Dermis blood vessel endothelial cell (primary cell): ENCODE data around the gene CAPN8. TPM values are rescaled to one million over a fixed set of nuclear protein-coding genes. Genes with fewer than 3 reads are reported as not detected.

ENCODE experiments used
- DNase-seq: peaks from one replicate; pipeline ENCODE4 v3.0.0; 2010
- total RNA-seq: library from RNA; depleted of rRNA; stranded (reverse); fragments of >200 nt; gene quantifications from 2 replicates; pipeline ENCODE4 v1.2.3, GENCODE V29; 2014

The CAPN8 gene
- total RNA-seq, 1 donor from 2014 or later, result not detected

DNA sequence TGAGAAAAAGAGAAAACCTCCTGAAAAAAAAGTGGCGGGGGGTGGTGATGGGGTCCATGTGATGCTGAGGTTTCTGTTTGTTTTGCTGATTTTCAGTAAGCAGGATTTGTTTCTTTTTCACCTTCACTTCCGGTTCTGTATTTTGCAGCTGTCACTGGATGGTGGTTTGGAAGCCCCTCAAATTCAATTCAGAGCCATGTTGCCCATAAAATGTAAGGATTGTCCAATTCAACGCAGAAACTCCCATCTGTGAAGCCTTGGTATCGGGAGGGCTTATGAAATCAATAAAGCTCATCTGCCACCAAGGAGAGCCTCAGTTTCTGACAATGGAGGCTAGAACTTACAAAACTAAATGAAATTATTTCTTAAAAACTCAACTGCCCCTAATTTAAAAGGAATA lies 12.1 kb downstream of the CAPN8 start:
- no peak for DNase-seq

DNA sequence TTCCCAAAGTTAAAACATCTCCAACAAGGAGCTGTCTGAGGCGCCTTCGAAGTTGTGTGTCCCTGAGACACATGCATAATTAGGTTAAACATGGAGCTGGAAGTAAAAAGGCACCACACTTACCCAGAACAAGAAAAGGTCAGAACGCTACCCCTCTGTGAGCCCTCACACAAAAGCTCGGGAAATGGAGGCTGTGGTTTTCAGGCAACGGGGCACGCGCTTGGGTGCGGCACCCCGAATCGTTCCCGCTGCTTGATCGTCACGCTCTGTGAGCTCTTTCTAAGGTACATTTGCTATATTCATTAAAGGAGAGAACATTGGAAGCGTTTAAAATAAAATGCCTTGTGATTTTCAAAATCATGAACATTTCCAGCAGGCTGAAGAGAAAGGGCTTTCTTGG lies 12.5 kb downstream of the CAPN8 start:
- no peak for DNase-seq

DNA sequence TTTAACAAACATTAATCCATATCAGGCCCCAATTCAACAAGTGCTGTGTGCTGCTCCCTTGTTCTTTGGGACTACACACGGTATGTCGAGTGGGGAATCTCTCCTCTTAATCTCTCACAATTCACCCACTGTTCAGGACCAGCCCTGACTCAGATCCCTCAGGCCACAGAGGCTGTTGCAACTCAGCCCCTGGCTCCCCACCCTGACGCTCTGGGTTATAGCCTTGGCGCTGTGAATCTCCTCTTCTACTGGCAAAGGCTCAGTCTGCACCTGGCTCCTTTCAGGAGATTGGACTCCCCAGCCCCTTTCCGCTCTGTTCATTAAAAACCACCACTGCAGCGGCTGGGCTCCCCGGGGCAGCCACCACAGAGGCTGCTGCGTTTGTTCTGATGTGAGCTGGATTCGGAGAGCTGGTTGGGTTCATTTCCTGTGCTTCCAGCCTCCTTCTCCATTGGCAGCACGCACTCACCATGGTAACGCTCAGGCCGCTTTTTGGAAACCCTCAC lies 13.0 kb downstream of the CAPN8 start:
- no peak for DNase-seq

DNA sequence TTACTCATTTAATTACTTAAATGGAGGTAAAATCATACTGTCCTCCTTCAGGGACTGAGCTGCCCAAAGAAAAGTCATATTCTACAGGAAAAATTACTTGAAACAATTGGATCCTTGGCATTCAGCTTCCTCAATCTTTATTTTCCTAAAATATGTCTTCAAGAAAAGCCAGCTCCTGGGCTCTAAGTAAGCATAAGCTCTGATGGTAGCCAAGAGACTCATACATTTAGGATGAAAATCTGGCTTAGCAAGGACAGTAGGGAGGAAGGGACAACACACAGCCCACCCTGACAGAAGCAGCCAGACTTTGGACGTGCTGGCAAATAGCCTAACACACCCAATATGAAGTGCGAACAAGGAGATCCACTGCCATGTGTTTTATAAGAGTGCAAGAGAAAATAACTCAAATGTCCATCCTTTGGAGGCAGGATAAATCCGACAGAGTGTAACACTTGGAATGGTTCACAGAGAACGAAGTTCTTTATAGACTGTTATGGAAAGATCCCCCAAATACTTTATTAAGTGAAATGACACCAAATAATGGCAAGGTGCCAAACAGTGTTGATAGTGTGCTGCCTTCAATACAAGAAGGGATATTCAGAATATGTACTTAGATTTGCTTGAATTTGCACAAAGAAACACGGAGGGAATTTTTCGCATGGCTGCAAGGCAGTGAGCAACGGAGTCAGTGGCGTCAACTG lies 14.1 kb downstream of the CAPN8 start:
- DNase-seq, result no peak

DNA sequence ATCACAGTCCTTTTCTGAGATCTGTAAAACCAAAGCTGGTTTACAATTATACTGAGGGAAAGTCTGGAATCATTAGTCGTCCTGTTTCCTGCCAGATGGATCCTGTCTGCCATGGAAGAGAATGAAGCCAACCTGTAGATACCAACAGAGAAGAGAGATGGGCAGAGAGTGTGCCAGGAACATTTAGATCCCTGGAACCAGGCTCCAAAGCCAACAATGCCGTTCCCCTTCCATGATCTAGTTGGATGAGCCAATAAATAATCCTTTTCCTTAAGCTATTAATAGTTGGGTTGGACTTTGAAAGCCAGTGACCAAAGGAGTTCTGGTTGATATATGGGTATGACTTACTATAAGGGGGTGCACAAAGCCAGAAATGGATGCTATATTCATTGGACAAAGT lies 15.0 kb downstream of the CAPN8 start:
- no peak for DNase-seq

DNA sequence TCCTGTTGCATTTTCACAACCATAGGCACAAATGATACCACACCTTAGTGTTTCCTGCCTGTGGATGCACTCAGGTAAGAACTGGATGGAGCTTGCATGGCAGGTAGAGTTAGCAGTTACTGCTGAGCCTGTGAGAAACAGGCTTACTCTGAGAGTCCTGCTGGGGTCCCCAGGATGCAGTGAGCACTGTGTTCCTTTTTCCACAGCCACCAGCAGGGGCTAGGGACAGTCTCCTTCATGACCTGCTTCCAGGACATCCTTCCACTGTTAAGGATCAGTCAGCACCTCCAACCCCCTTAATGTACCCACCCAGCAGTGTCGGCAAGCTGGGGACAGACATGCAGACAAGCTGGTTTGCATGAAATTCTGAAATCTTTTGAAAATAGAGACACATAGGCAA lies 16.3 kb downstream of the CAPN8 start:
- DNase-seq, result no peak

DNA sequence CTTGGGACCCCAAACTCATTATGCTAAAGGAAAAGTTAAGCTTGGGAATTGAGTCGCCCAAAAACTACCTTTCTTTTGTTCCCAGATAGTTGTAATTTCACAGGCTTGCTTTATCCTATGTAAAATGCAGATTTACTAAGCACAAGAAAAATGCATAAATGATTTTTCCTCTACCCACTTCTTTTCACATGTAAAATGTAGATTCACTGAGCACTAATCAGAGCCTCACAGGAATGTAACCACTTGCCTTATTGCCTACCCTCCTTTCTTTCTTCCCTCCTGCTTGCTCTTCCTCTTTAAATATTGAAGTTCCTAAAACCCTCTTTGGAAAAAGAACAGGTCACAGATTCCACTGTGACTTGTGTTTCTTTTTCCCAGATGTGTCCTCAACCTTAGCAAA lies 18.3 kb downstream of the CAPN8 start:
- no peak for DNase-seq

DNA sequence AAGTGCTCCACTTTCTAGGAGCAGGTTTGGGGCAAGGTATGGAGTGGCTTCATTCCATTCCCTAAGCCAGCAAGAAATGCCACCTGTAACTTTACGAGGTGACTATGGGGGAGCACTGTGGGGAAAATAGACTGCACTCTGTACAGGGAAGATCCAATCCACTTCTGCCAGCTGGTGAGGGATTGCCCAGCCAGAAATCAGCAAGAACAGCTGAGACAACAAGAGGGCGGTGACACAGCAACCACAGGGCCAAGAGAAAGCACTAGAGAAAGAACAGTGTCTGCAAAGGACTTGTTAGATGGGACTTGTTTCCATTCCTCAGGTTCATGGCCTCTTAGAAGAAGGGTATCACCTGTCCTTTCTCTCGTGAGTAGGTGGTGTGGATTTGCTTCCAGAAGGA lies 19.6 kb downstream of the CAPN8 start:
- no peak for DNase-seq

DNA sequence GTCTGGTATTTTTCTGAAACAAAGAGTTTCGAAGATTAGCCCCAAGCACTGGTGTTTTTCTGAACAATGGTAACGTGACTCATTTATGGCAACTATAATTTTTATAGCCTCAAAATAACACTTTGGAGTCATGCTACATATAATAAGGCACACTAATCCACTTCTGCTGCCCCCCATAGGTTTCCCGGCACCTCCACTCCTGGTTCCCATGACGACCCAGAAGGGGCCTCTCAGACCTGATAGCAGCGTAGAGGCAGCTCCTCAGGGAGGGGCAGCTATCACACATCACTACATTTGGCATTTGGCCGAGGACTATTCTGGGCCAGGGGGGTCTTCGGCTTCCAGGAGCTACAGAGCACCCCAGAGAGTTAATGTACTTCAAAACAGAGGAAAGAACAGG lies 23.3 kb downstream of the CAPN8 start:
- no peak for DNase-seq

DNA sequence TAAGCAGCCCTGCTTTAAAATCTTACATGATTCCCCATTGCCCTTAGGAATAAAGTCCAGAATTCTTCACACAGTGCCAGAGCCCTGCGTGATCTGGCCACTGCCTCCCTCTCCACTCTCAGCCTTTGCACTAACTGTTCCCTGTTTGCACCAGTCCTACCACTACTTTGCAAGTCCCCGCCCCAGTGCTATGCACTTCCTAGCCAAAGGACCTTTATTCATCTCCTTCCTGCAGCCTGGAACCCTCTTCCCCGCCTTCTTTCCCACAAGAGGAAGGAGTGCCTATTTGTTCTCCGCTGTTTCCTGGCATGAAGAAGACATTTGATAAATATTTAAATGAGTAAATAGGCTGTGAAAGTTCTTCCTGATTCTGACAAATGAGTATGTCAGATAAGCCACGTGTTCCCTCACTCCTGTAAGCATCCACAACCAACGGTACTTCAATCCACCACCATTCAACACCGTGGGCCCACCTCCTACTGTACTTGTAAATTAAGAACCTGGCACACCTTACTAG lies 23.9 kb downstream of the CAPN8 start:
- no peak for DNase-seq

DNA sequence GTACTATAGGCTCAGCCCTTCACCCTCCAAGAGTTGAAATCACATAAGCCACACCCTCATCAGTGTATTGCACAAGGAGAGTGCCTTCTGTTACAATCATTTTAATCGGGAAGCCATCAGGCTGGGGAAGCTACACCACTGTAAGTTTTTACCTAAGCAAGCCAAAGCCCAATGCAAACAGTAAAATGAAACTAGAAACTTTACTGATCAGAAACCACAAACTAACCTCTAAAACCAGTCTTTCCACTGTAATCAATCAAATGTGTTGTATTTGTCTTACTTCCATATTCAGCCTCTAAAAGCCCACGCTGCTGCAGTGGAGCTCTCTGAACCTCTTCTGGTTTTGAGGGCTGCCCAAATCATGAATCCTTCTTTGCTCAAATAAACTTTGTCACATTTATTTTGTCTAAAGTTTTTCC lies 26.2 kb downstream of the CAPN8 start:
- DNase-seq, result no peak

DNA sequence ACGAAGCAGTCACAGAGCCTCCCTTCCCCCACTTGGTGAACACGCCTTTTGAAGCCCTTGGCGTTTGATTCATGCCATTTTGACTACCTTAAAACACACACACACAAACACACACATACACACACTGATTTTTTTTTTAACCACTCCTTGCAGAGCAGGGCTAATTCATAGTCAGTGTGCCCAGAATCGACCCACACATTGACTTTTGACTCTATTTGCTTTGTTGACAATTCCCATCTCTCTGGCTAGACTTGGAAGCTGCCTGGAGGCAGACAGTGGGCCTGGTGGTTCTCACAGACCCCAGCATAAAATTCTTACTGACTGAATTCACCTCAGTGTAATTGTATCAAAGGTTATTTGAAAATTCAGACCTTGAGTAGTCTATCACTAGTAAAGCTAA lies 30.3 kb downstream of the CAPN8 start:
- no peak for DNase-seq

DNA sequence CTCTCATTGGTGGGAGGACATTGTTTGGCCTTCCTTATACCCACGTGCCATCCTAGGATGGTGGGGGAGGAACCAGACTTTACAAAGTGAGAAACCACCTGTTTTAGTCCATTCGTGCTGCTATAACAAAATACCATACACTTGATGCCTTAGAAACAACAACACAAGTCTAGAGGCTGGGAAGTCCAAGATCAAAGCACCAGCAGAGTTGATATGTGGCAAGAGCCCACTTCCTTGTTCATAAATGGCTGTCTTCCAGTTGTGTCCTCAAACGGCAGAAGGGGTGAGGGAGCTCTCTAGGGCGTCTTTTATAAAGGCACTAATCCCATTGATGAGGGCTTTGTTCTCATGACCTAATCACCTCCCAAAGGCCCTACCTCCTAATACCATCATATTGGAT lies 31.1 kb downstream of the CAPN8 start:
- no peak for DNase-seq

DNA sequence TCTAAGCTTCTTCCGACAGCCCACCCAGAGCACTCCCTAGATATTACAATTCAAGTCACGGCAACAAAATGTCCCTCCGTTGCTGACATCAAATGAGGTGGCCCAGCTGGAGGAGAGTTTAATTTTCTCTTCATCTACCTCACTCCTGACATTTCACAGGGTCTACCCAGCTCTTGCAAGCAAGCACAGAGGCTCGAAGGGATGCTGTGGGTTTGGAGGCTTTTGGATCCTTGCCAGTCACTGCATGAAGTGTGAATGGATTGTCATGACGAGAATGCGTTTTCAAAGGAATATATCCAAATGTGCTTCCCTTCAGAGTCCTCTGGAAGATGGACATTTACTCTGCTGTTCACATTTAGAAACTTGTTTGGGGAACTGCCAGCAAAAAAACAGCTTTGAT lies 33.5 kb downstream of the CAPN8 start:
- DNase-seq, result no peak

DNA sequence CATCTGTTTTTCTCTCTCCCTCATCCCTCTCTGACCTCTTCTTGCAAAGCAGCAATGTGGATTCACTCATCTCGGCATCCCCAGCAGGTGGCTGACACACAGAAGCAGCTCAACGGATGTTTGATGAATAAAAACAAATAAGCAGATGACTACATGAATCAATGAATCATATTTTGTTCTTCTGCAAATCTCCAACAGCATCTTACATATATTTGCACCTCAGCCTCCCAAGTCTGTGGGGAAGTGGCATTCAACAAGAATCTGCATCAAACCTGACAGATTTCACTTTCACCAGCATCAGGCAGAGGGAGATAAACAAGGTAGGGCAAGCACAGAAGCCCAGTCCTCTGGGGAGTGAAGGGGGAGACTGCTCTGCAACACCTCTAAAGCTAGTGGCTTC lies 34.0 kb downstream of the CAPN8 start:
- DNase-seq, result no peak

DNA sequence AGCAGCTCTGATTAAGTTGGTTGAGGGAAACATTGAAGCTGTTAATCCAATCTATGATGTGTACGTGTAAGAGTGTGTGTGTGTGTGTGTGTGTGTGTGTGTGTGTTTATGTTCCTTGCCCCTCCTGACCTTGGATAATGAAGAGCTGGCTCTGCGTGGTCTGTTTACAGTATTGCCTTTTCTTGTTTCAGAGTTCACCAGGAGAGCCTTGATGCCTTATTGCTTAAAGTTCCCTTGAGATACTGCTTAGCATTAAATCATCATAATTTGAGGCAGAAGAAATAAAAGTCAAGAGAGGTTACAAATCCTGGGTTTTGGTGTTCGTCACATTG lies 36.4 kb downstream of the CAPN8 start:
- DNase-seq, result no peak

DNA sequence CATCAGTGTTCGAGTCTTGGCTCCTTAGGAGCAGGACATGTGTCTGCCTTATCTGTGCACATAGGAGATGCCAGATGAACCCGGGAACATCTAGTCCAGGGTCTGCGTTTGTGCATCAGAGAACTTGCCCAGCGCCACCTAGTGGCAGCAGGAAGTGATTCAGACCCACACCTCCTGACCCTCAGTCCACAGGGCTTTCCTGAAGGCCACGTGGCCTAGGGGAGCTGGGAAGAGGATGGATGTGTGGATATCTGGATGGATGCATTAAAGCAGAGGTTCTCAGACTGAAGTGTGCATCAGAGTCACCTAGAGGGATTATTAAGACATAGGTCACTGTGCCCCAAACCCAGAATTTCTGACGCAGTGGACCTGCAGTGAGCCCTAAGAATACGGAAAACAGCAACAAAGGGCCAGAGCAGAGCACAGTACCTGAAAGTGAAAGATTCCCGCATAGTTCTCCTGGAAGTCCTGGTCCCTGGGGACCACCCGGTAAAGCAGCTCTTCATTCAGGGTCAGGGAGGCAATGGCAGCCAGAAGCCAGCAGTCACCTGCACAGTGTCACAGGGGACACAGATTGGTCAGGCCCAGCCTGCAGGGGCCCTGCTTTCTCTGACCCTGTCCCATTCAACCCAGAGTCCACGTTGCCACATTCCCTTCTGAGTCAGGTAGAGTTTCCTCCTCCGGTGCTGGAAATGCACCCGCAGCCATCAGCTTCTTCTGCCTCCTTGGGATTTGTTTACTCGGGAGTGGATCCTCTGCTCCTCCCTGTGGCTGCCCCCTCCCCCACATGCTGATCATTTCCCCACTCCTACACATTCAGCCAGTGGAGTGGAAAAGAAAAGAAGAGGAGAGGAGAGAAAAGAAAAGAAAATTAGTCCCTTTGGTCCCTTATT lies 37.0 kb downstream of the CAPN8 start:
- peak; percentile 31 for DNase-seq

DNA sequence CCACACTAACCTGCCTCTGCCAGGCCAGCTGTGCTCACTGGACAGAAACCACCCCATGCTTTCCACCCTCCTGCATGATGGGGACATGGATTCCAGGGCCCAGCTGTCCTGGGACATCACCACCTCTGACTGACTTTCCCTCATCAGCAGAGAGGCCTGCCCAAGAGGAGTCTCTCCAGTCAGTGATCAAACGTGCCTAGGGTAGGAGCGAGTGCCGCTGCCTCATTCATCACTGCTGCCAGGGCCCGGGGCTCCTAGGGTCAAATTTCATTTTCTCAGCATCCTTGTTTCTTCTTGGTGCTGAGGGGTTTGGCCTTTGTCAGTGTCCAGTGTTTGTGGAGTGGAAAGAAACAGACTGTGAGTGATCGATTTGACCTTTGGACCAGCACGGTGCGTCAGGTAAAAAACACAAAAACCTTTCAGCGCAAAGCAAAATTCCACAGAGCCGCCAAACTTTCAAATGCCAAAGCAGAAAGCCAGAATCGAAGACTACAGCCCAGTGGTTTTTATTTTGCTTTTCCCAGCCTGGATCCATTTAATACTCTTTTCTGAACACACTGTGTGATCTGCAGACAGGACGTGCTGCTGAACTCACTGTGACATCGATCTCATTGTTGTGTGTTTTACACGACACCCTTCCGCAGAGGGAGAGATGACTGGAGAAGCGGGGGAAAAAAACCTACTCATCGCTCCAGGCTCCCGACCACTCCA lies 43.2 kb downstream of the CAPN8 start:
- no peak for DNase-seq

DNA sequence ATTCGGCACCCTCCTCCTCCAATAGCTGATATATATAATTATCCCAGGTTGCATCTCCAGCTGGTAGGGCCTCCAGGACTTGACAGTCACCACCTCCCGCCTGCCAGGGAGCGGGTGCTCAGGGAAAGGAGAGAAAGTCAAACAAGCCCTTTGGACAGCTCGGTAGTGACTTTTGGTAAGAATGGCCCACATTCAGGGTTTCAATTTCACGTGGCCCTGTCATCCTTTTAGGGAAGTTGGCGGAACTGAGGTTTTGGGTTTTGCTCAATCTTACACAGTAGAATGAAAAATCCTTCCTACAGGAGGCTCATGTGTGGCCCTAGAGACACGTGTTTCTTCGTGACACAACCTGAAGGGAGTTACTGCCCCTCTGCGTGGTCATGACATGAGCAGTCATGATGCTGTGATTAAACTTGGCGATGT lies 44.2 kb downstream of the CAPN8 start:
- DNase-seq, result no peak

DNA sequence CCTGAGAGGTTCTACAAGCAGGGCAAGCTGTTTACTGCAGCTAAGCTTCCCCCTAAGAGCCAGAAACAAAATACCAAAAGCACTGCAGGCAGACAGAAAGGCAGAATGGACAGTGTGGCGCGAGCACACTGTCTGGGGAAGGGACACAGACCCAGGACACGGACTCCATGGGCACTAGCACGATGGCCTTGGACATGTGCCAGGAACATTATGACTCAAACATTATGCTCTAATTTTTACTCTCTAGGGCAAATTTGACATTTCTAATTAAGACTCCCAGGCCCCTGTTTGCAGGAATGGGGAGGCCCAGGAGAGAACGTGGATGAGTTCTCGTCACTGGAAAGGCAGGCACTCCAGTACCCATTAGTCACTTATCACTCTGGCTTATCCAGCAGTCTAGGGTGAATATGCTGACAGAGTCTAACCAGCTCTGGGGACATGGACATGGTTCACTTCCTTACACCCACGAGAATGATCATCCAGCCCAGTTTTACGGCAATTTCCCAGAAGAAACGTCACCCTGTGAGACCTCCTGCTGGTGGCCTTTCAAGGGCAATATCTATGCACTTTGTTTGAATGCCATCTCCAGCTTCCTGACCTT lies 45.1 kb downstream of the CAPN8 start:
- peak; percentile 18 for DNase-seq

DNA sequence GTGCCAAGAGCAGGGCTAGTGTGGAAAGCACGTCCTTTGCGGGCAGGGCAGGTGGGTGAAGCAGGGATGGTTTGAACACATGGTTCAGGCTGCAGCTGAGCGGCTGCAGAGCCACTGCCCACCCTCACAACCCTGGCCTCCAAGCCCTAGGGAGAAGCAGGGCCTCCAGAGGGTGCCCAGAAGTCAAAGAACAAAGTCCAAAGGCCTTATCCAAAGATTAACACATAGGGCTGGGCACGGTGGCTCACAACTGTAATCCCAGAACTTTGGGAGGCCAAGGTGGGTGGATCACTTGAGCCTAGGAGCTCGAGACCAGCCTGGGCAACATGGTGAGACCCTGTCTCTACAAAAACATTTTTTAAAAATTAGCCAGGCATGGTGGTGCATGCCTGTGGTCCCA lies 46.8 kb downstream of the CAPN8 start:
- DNase-seq, result no peak

DNA sequence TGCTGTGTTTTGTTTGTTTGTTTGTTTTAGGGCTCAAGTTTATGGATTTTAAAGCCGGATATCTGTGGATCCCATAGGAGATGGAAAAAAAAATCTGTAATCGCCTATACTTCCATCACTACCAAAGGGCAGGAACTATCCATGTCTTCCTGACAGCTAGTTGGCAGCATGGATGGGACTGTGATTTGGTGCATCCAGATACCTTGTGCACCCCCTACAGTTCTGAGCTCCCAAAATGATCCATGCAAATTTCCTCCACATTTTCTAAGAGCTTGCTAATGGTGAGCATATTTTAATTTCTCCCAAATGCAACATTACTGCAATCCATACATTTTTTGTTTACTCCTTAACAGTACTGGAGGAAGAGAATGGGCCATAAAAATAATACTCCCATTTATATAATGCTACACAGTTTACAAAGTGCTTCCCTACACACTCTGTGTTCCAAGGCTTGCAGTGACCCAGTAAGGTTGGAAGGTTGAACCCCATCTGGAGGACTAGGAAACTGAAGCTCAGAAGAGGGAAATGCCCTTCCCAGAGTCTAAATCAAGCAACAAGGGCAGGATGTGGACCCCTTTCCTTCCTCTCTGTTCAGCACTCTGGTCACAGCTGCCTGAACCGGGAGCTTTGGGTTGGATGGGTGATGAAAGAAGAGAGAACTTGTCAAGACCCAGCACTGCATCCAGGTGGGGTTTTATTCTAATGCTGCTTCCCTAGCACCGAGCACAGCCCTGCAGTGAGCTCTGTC lies 48.0 kb downstream of the CAPN8 start:
- DNase-seq, result peak; percentile 78
